ENCODE data around the gene PUS7. TPM values are rescaled to one million over a fixed set of nuclear protein-coding genes. Genes with fewer than 3 reads are reported as not detected.

PUS7 gene, protein sequence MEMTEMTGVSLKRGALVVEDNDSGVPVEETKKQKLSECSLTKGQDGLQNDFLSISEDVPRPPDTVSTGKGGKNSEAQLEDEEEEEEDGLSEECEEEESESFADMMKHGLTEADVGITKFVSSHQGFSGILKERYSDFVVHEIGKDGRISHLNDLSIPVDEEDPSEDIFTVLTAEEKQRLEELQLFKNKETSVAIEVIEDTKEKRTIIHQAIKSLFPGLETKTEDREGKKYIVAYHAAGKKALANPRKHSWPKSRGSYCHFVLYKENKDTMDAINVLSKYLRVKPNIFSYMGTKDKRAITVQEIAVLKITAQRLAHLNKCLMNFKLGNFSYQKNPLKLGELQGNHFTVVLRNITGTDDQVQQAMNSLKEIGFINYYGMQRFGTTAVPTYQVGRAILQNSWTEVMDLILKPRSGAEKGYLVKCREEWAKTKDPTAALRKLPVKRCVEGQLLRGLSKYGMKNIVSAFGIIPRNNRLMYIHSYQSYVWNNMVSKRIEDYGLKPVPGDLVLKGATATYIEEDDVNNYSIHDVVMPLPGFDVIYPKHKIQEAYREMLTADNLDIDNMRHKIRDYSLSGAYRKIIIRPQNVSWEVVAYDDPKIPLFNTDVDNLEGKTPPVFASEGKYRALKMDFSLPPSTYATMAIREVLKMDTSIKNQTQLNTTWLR
- total RNA-seq (2022; extraction: Qiagen RNA extraction; ENCODE audit: low read depth) = 24.1 to 32.3 TPM (median 25.7 TPM) in 5 replicates

DNA sequence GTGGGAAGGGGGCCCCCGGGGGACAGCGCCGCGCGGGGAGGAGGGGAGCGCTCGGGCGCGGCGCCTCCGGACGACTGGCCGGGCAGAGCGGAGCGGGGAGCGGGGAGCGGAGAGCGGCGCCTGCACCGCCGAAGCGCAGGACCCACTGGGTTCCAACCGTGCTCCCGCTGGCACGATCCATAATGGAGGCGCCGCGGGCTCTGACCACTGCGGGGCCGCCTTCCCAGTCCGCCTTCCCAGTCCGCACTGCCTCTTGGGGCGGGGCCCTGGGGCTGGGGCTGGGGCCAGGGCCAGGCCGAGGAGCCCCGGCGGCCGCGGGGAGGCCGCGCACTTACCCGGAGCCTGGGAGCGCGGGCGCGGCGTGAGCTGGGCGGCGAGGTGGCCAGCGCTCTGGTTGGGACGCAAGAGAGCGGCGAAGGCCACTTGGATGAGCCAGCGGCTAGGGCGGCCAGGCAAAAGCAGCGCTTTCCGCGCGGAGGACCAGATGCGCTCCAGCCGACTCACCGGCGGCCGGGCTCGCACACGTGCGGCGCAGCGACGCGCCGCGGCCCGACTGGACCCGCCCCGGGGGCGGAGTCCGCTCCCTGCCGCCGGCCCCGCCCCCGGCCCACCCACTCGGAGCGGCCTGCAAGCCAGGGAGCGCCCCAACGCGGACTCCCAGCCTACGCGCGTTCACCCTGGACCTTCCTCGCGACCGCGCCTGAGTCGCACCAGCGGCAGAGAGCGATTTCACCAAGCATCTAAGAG, at the start of gene PUS7:
Gene PUS7, minus strand, starts transcription at position 555 of the 747 bp plus-strand sequence. CDS start 13,759 bp downstream, outside the sequence.

DNA sequence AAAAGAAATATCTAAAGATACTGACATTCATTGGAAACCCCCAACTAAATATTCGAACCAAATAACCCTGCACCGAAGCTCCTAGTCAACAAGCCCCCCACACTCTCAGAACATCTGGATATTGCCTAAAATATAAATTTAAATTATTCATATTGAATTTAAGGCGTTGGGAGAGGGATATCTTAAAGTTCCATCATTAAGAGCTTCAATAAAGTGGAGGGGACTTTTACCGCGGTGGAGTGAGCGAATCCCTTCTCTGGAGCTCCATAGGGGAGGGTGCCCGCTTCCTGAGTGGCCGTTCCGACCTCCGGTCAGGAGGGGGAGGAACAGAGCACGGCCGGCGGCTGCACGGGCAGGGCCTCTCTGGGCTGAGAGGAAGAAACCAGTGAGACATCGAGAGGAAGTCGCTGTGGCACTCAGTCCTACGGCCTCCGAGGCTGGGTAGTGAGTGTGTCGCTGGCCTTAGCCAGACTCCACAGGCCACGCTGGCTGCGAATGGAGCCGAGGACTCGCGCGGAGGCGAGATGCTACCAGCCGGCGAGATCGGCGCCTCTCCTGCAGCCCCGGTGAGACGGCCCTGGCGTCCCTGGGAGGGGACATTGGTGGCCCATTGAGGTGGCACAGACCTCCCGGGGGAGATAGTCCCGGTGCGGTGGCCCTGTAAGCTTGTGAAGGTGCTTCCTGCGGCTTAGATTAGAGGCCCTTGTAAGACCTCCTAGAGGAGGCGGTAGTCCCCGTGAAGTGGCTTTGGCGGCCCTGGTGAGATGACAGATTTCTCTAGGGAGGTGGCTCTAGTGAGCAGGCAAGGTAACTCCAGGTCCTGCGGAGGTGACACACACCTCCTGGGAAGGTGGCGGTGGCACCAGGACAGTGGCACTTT, 10.0 kb upstream of the PUS7 start, which contains the start of gene RINT1:
Gene RINT1, plus strand, starts transcription at position 410 of the 880 bp plus-strand sequence. Its CDS starts 115 bp downstream, at position 525.

Other genes with a start within 250 kb of the PUS7 start
- 29.8 to 39.4 TPM (median 36.4 TPM) in 5 replicates for gene SRPK2, start 133.3 kb downstream of the PUS7 start, total RNA-seq (2022; extraction: Qiagen RNA extraction; ENCODE audit: low read depth)
- 14.0 to 16.5 TPM (median 15.8 TPM) in 5 replicates for gene RINT1, start 9.9 kb upstream of the PUS7 start, total RNA-seq (2022; extraction: Qiagen RNA extraction; ENCODE audit: low read depth)
- 1.7 to 5.2 TPM (median 2.5 TPM) in 5 replicates for gene EFCAB10, start 59.2 kb upstream of the PUS7 start, total RNA-seq (2022; extraction: Qiagen RNA extraction; ENCODE audit: low read depth)